H9 (cell line): ENCODE data around the gene PCDHGB4. TPM values are rescaled to one million over a fixed set of nuclear protein-coding genes. Genes with fewer than 3 reads are reported as not detected.

ENCODE experiments used
- DNase-seq: peaks from one replicate; pipeline ENCODE4 v3.0.0-alpha.2; 2017
- H2AFZ ChIP-seq: one replicate; pipeline ENCODE4 v1.6.1; 2013; ENCODE audit warnings: mild to moderate bottlenecking, low read length, control low read depth, moderate library complexity
- H2AK5ac ChIP-seq: 2 replicates; pipeline ENCODE4 v1.6.1; 2013; ENCODE audit warnings: low read length, control low read depth, mixed read lengths; ENCODE audit not compliant: insufficient read length
- H2BK120ac ChIP-seq: one replicate; pipeline ENCODE4 v1.6.1; 2013; ENCODE audit warnings: low read depth, mild to moderate bottlenecking, low read length, control low read depth, inconsistent platforms; ENCODE audit not compliant: poor library complexity, severe bottlenecking
- H2BK12ac ChIP-seq: 2 replicates; pipeline ENCODE4 v1.6.1; 2013; ENCODE audit warnings: low read length, control low read depth, mixed read lengths, low read depth; ENCODE audit not compliant: insufficient read length
- H2BK15ac ChIP-seq: 2 replicates; pipeline ENCODE4 v1.6.1; 2013; ENCODE audit warnings: low read depth, low read length, control low read depth
- H2BK20ac ChIP-seq: one replicate; pipeline ENCODE4 v1.6.1; 2013; ENCODE audit warnings: low read depth, mild to moderate bottlenecking, low read length, control low read depth, inconsistent platforms; ENCODE audit not compliant: poor library complexity, severe bottlenecking
- H2BK5ac ChIP-seq: 2 replicates; pipeline ENCODE4 v1.6.1; 2013; ENCODE audit warnings: low read length, control low read depth, mixed read lengths; ENCODE audit not compliant: insufficient read length
- H3K14ac ChIP-seq: 2 replicates; pipeline ENCODE4 v1.6.1; 2013; ENCODE audit warnings: low read length, control low read depth; ENCODE audit not compliant: insufficient read depth
- H3K18ac ChIP-seq: 2 replicates; pipeline ENCODE4 v1.6.1; 2013; ENCODE audit warnings: low read depth, mild to moderate bottlenecking, mixed read lengths, low read length, control low read depth; ENCODE audit not compliant: insufficient read length
- H3K23ac ChIP-seq: 2 replicates; pipeline ENCODE4 v1.6.1; 2013; ENCODE audit warnings: low read length, control low read depth, mixed read lengths, low read depth; ENCODE audit not compliant: insufficient read length
- H3K23me2 ChIP-seq: 2 replicates; pipeline ENCODE4 v1.6.1; 2013; ENCODE audit warnings: low read depth, mild to moderate bottlenecking, mixed read lengths, low read length, control low read depth; ENCODE audit not compliant: insufficient read length, poor library complexity, severe bottlenecking
- H3K27ac ChIP-seq: 2 replicates; pipeline ENCODE4 v1.5.1; 2013; ENCODE audit warnings: low read length, control low read depth, mixed read lengths, low read depth; ENCODE audit not compliant: insufficient read length
- H3K27me3 ChIP-seq: 2 replicates; pipeline ENCODE4 v1.6.1; 2013; ENCODE audit warnings: low read length, control low read depth, inconsistent platforms; ENCODE audit not compliant: insufficient read depth
- H3K4ac ChIP-seq: 2 replicates; pipeline ENCODE4 v1.6.1; 2013; ENCODE audit warnings: low read depth, mild to moderate bottlenecking, control low read depth, inconsistent platforms, low read length, moderate library complexity
- H3K4me1 ChIP-seq: 2 replicates; pipeline ENCODE4 v1.6.1; 2013; ENCODE audit warnings: low read length, control low read depth, inconsistent platforms; ENCODE audit not compliant: insufficient read depth
- H3K4me2 ChIP-seq: 2 replicates; pipeline ENCODE4 v1.6.1; 2013; ENCODE audit warnings: low read length, control low read depth, mixed read lengths; ENCODE audit not compliant: insufficient read length, insufficient read depth
- H3K56ac ChIP-seq: 2 replicates; pipeline ENCODE4 v1.6.1; 2013; ENCODE audit warnings: low read depth, mild to moderate bottlenecking, mixed read lengths, low read length, control low read depth; ENCODE audit not compliant: insufficient read length
- H3K79me1 ChIP-seq: 2 replicates; pipeline ENCODE4 v1.6.1; 2013; ENCODE audit warnings: low read depth, mild to moderate bottlenecking, moderate library complexity, low read length, control low read depth, inconsistent platforms; ENCODE audit not compliant: insufficient read depth, poor library complexity, severe bottlenecking
- H3K79me2 ChIP-seq: 2 replicates; pipeline ENCODE4 v1.6.1; 2013; ENCODE audit warnings: low read length, control low read depth, inconsistent platforms; ENCODE audit not compliant: insufficient read depth
- H3K9ac ChIP-seq: 2 replicates; pipeline ENCODE4 v1.6.1; 2013; ENCODE audit warnings: low read length, control low read depth, mixed read lengths; ENCODE audit not compliant: insufficient read length; ENCODE audit errors: extremely low read depth
- H3K9me3 ChIP-seq: one replicate; pipeline ENCODE4 v1.6.1; 2013; ENCODE audit warnings: low read depth, low read length, inconsistent platforms; ENCODE audit not compliant: control insufficient read depth
- H3T11ph ChIP-seq: one replicate; pipeline ENCODE4 v1.6.1; 2013; ENCODE audit warnings: mild to moderate bottlenecking, low read length, control low read depth, inconsistent platforms
- H4K20me1 ChIP-seq: one replicate; pipeline ENCODE4 v1.6.1; 2013; ENCODE audit not compliant: control insufficient read depth, insufficient read length, insufficient read depth
- H4K5ac ChIP-seq: 2 replicates; pipeline ENCODE4 v1.6.1; 2013; ENCODE audit warnings: low read depth, mild to moderate bottlenecking, mixed read lengths, low read length, control low read depth; ENCODE audit not compliant: insufficient read length
- H4K8ac ChIP-seq: replicated peaks from 2 replicates; pipeline ENCODE4 v1.6.1; 2013; ENCODE audit warnings: low read length, control low read depth, mixed read lengths, low read depth; ENCODE audit not compliant: insufficient read length
- H4K91ac ChIP-seq: 2 replicates; pipeline ENCODE4 v1.6.1; 2013; ENCODE audit warnings: low read depth, mild to moderate bottlenecking, moderate library complexity, mixed read lengths, low read length, control low read depth; ENCODE audit not compliant: insufficient read length
- H3K27ac Mint-ChIP-seq, 3 experiments: 2 replicates in 2 of 3; 3 replicates in 1 of 3; pipeline ENCODE4 v1.8.0; 2020 to 2021; ENCODE audit warnings: mixed read lengths in 3 of 3, mild to moderate bottlenecking in 1 of 3, moderate library complexity in 1 of 3
- H3K27me3 Mint-ChIP-seq: 2 replicates; pipeline ENCODE4 v1.8.0; 2021; ENCODE audit warnings: low read depth, mild to moderate bottlenecking, moderate library complexity, mixed read lengths
- H3K36me3 Mint-ChIP-seq, 3 experiments: 2 replicates in 2 of 3; 3 replicates in 1 of 3; pipeline ENCODE4 v1.8.0; 2020 to 2021; ENCODE audit warnings: low read depth in 3 of 3, mixed read lengths in 3 of 3; ENCODE audit not compliant: insufficient read depth in 1 of 3
- H3K4me1 Mint-ChIP-seq, 2 experiments: 2 replicates each; pipeline ENCODE4 v1.8.0; 2020; ENCODE audit warnings: mixed read lengths in 2 of 2
- H3K4me3 Mint-ChIP-seq, 2 experiments: 2 replicates in 1 of 2; 3 replicates in 1 of 2; pipeline ENCODE4 v1.8.0; 2020 to 2021; ENCODE audit warnings: mild to moderate bottlenecking in 2 of 2, mixed read lengths in 2 of 2, moderate library complexity in 1 of 2
- H3K9me3 Mint-ChIP-seq, 2 experiments: 2 replicates in 1 of 2; 3 replicates in 1 of 2; pipeline ENCODE4 v1.8.0; 2020; ENCODE audit warnings: mild to moderate bottlenecking in 2 of 2, mixed read lengths in 2 of 2, moderate library complexity in 1 of 2
- WGBS: extraction: QIAGEN DNeasy Blood & Tissue Kit; methylation state at CpG from one replicate; pipeline ENCODE4 v1.1.7; 2013; ENCODE audit warnings: missing lambda C conversion rate, low lambda C conversion rate, mixed read lengths; ENCODE audit not compliant: insufficient read length; ENCODE audit errors: extremely low coverage; 5-methylcytosine and 5-hydroxymethylcytosine counted together
- total RNA-seq: library from RNA; stranded (reverse); gene quantifications from 2 replicates; pipeline ENCODE4 v1.2.1, GENCODE V29; 2021
- TF ChIP-seq, protein P1 (sequence below): fragments of 200-600 bp; sonication (generic); conservative IDR thresholded peaks from 3 replicates; pipeline ENCODE4 v1.8.0; 2021; ENCODE audit warnings: antibody characterized with exemption, mild to moderate bottlenecking

The PCDHGB4 gene
- total RNA-seq, 1 experiment from 2014 or later = 4.2 TPM

DNA sequence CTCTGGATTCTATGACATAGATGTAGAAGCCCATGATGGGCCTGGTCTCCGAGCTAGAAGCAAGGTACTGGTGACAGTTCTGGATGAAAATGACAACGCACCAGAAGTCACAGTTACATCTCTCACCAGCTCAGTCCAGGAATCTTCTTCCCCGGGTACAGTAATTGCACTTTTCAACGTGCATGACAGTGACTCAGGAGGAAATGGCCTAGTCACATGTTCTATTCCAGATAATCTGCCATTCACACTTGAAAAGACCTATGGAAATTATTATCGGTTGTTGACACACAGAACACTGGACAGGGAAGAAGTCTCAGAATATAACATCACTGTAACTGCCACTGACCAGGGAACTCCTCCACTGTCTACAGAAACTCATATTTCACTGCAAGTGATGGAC lies 31.4 kb upstream of the PCDHGB4 start:
- Histone ChIP-seq H3K79me1 (no peaks in the 10 kb centered on the region), H3K18ac (no peak overlapping the region), H3K4me1 (no peaks in the 10 kb centered on the region), H4K20me1 (no peaks in the 10 kb centered on the region), H3K4me2 (no peak overlapping the region), H2BK5ac (no peak overlapping the region), H2BK120ac (no peak overlapping the region), H2BK15ac (no peak overlapping the region), H3K14ac (no peak overlapping the region), H3K9me3 (peaks cover 29% of the 10 kb centered on the region), H3K56ac (no peak overlapping the region), H2AK5ac (no peak overlapping the region), H4K5ac (no peak overlapping the region), H2AFZ (no peak overlapping the region), H3K23ac (no peak overlapping the region), H2BK12ac (no peak overlapping the region), H3K27me3 (no peaks in the 10 kb centered on the region), H3K27ac (no peak overlapping the region), H3K23me2 (no peaks in the 10 kb centered on the region), H3T11ph (no peak overlapping the region), H3K9ac (no peak overlapping the region), H2BK20ac (no peak overlapping the region), H4K8ac (no peak overlapping the region), H3K79me2 (no peaks in the 10 kb centered on the region), H3K4ac (no peak overlapping the region), H4K91ac (no peak overlapping the region)
- Mint-ChIP-seq H3K4me1 (peaks cover 2 to 3% of the 10 kb centered on the region in 2 experiments; a peak in 2 of 4 replicates), H3K36me3 (peaks cover 25 to 68% (median 50%) of the 10 kb centered on the region in 3 experiments), H3K9me3 (peaks cover 60 to 63% of the 10 kb centered on the region in 2 experiments), H3K27me3 (peaks cover 3% of the 10 kb centered on the region), H3K27ac (no peak overlapping the region), H3K4me3 (peak overlapping the region in 1 of 2 experiments; percentile 8; a peak in 1 of 5 replicates)
- no CpG with 5 or more reads among the region's 5 CpGs for WGBS
- no peak for DNase-seq
- TF ChIP-seq, protein P1, sequence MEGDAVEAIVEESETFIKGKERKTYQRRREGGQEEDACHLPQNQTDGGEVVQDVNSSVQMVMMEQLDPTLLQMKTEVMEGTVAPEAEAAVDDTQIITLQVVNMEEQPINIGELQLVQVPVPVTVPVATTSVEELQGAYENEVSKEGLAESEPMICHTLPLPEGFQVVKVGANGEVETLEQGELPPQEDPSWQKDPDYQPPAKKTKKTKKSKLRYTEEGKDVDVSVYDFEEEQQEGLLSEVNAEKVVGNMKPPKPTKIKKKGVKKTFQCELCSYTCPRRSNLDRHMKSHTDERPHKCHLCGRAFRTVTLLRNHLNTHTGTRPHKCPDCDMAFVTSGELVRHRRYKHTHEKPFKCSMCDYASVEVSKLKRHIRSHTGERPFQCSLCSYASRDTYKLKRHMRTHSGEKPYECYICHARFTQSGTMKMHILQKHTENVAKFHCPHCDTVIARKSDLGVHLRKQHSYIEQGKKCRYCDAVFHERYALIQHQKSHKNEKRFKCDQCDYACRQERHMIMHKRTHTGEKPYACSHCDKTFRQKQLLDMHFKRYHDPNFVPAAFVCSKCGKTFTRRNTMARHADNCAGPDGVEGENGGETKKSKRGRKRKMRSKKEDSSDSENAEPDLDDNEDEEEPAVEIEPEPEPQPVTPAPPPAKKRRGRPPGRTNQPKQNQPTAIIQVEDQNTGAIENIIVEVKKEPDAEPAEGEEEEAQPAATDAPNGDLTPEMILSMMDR = no peak
